HepG2 (cell line): ENCODE data around the gene IL1RAP. TPM values are rescaled to one million over a fixed set of nuclear protein-coding genes. Genes with fewer than 3 reads are reported as not detected.
A peak's percentile ranks its signal among the peaks of the same experiment; 100 is the strongest.

ENCODE experiments used
- ATAC-seq: fragments of 200-7000 bp; cut with Tn5 transposase; 3 replicates; pipeline ENCODE4 v1.9.1; 2020; ENCODE audit warnings: mild to moderate bottlenecking, moderate library complexity
- BruUV-seq: library from RNA; stranded (reverse); fragments of 400-500 nt; replicated peaks from 2 replicates; lab custom pipeline; 2021; lab: Mats Ljungman, UMichigan
- CTCF ChIA-PET: fragments of 300-600 bp; formaldehyde crosslinking; extraction: SDS; loops from one replicate; lab custom pipeline; 2021; ENCODE audit warnings: low total read pairs, inconsistent platforms, low intra/inter-chr PET ratio; lab: Yijun Ruan, JAX
- POLR2A ChIA-PET: fragments of 350-600 bp; sonication (Branson Sonifier 250); formaldehyde crosslinking; loops from one replicate; lab custom pipeline; 2020; ENCODE audit warnings: antibody characterized with exemption, inconsistent platforms; lab: Yijun Ruan, JAX
- DNase-seq: peaks from one replicate; pipeline ENCODE4 v3.0.0-alpha.2; 2015; ENCODE audit warnings: low spot score
- FAIRE-seq: peaks from 3 replicates; lab custom pipeline; 2011; peaks lifted over from hg19 to GRCh38; lab: Jason Lieb, UNC
- H2AFZ ChIP-seq: one replicate; pipeline ENCODE4 v1.6.1; 2011; ENCODE audit warnings: low read length, inconsistent platforms
- H3K27ac ChIP-seq: fragments of 300-600 bp; 3 replicates; pipeline ENCODE4 v1.8.0; 2011; ENCODE audit warnings: mixed run types, mild to moderate bottlenecking, mixed read lengths, low read length, inconsistent platforms; ENCODE audit not compliant: insufficient read depth; ENCODE audit errors: extremely low read length
- H3K27me3 ChIP-seq, 2 experiments: fragments of 200-600 bp in 1 of 2; 2 replicates in 1 of 2; 3 replicates in 1 of 2; pipeline versions ENCODE4 v1.6.0 to v1.8.0; 2011; ENCODE audit warnings: low read length in 2 of 2, mild to moderate bottlenecking in 2 of 2, moderate library complexity in 2 of 2, inconsistent platforms in 1 of 2; ENCODE audit not compliant: insufficient read depth in 2 of 2, control insufficient read depth in 1 of 2
- H3K36me3 ChIP-seq, 2 experiments: fragments of 200-600 bp in 1 of 2; replicated peaks in 1 of 2; 2 replicates in 1 of 2; 3 replicates in 1 of 2; pipeline versions ENCODE4 v1.5.1 to v1.8.0; 2011; ENCODE audit warnings: low read length in 2 of 2, inconsistent platforms in 1 of 2; ENCODE audit not compliant: insufficient read depth in 2 of 2, control insufficient read depth in 1 of 2
- H3K4me1 ChIP-seq: 2 replicates; pipeline ENCODE4 v1.5.1; 2012; ENCODE audit warnings: low read length, inconsistent platforms; ENCODE audit not compliant: insufficient read depth
- H3K4me2 ChIP-seq: 2 replicates; pipeline ENCODE4 v1.6.0; 2011; ENCODE audit warnings: low read depth, low read length, inconsistent platforms
- H3K4me3 ChIP-seq, 3 experiments: fragments of 200-600 bp in 1 of 3; sonication (generic), shearing (Covaris generic) in 1 of 3; replicated peaks in 1 of 3; 2 replicates each; pipeline ENCODE4 v1.5.1; 2011 to 2016; ENCODE audit warnings: low read length in 3 of 3, inconsistent platforms in 2 of 3, low read depth in 2 of 3, mild to moderate bottlenecking in 2 of 3, control low read depth in 1 of 3, mixed read lengths in 1 of 3; ENCODE audit not compliant: insufficient read depth in 1 of 3
- H3K79me2 ChIP-seq: one replicate; pipeline ENCODE4 v1.6.1; 2011; ENCODE audit warnings: low read length, inconsistent platforms; ENCODE audit not compliant: insufficient read depth
- H3K9ac ChIP-seq: 2 replicates; pipeline ENCODE4 v1.6.0; 2011; ENCODE audit warnings: mild to moderate bottlenecking, low read depth, low read length, inconsistent platforms; ENCODE audit not compliant: insufficient read depth
- H3K9me3 ChIP-seq: 2 replicates; pipeline ENCODE4 v1.5.1; 2012; ENCODE audit warnings: mild to moderate bottlenecking, low read length
- H4K20me1 ChIP-seq: 2 replicates; pipeline ENCODE4 v1.6.0; 2011; ENCODE audit warnings: inconsistent platforms, mild to moderate bottlenecking, low read length, moderate library complexity; ENCODE audit not compliant: insufficient read depth
- CTCF ChIP-seq: sonication (generic); formaldehyde crosslinking; IDR thresholded peaks from 2 replicates; pipeline ENCODE4 v1.5.0; 2020; ENCODE audit warnings: mild to moderate bottlenecking, missing genetic modification reagents, moderate library complexity
- ELF1 ChIP-seq: sonication (generic); formaldehyde crosslinking; IDR thresholded peaks from 2 replicates; pipeline ENCODE4 v1.4.0; 2020; ENCODE audit warnings: missing genetic modification reagents
- GLMP ChIP-seq: sonication (generic); formaldehyde crosslinking; IDR thresholded peaks from 2 replicates; pipeline ENCODE4 v1.9.0; 2021; ENCODE audit warnings: missing genetic modification reagents, mild to moderate bottlenecking, borderline replicate concordance
- HNRNPL ChIP-seq: fragments of 200-400 bp; formaldehyde crosslinking; IDR thresholded peaks from 2 replicates; pipeline ENCODE4 v1.6.1; 2017; ENCODE audit warnings: mild to moderate bottlenecking, low read depth, low read length
- KDM5A ChIP-seq: fragments of 200-600 bp; sonication (generic); IDR thresholded peaks from 2 replicates; pipeline ENCODE4 v1.7.0; 2018; ENCODE audit warnings: antibody characterized with exemption, mild to moderate bottlenecking, low read length, borderline replicate concordance
- MTA1 ChIP-seq: sonication (generic); formaldehyde crosslinking; IDR thresholded peaks from 2 replicates; pipeline ENCODE4 v1.4.0; 2020; ENCODE audit warnings: missing genetic modification reagents, mild to moderate bottlenecking, borderline replicate concordance
- POLR2A ChIP-seq, 2 experiments: IDR thresholded peaks; 2 replicates each; pipeline ENCODE4 v1.6.1; 2011; ENCODE audit warnings: low read depth in 2 of 2, low read length in 2 of 2, mild to moderate bottlenecking in 1 of 2, moderate library complexity in 1 of 2; ENCODE audit not compliant: insufficient read depth in 1 of 2
- RBAK ChIP-seq: sonication (generic); formaldehyde crosslinking; IDR thresholded peaks from 2 replicates; pipeline ENCODE4 v1.5.1; 2020; ENCODE audit warnings: mild to moderate bottlenecking, missing genetic modification reagents
- RNF219 ChIP-seq: sonication (generic); formaldehyde crosslinking; IDR thresholded peaks from 2 replicates; pipeline ENCODE4 v1.5.0; 2020; ENCODE audit warnings: mild to moderate bottlenecking, missing genetic modification reagents
- ZBTB46 ChIP-seq: sonication (generic); formaldehyde crosslinking; IDR thresholded peaks from 2 replicates; pipeline ENCODE4 v1.4.0; 2020; ENCODE audit warnings: mild to moderate bottlenecking, missing genetic modification reagents, borderline replicate concordance
- ZNF44 ChIP-seq: sonication (generic); formaldehyde crosslinking; IDR thresholded peaks from 2 replicates; pipeline ENCODE4 v1.5.1; 2020; ENCODE audit warnings: mild to moderate bottlenecking, missing genetic modification reagents
- ZNF496 ChIP-seq: sonication (generic); formaldehyde crosslinking; IDR thresholded peaks from 2 replicates; pipeline ENCODE4 v1.8.1; 2023; ENCODE audit warnings: mild to moderate bottlenecking, moderate library complexity, missing genetic modification reagents; ENCODE audit not compliant: insufficient replicate concordance
- ZNF557 ChIP-seq: sonication (generic); formaldehyde crosslinking; IDR thresholded peaks from 2 replicates; pipeline ENCODE4 v1.4.0; 2020; ENCODE audit warnings: missing genetic modification reagents
- ZNF563 ChIP-seq: sonication (generic); formaldehyde crosslinking; IDR thresholded peaks from 2 replicates; pipeline ENCODE4 v1.8.0; 2022; ENCODE audit warnings: mild to moderate bottlenecking, moderate library complexity, missing genetic modification reagents
- ZNF879 ChIP-seq: sonication (generic); formaldehyde crosslinking; IDR thresholded peaks from 2 replicates; pipeline ENCODE4 v1.8.1; 2023; ENCODE audit warnings: missing genetic modification reagents
- WGBS: methylation state at CpG from one replicate; pipeline ENCODE4 v1.1.6; 2017; ENCODE audit warnings: low lambda C conversion rate; 5-methylcytosine and 5-hydroxymethylcytosine counted together
- in situ Hi-C: cut with HindIII; loops from 2 replicates; pipeline ENCODE4 v1.10.0; 2017; ENCODE audit warnings: low pct_unique_long_range_greater_than_20kb; ENCODE audit not compliant: extremely low pct_ligation_motif_present
- intact Hi-C: fragments of 100-400 bp; cut with micrococcal nuclease; formaldehyde crosslinking; loops from one replicate; pipeline ENCODE4 v1.10.0; 2022; ENCODE audit not compliant: unreplicated experiment
- polyA plus RNA-seq, 8 experiments: library from polyadenylated mRNA; depleted of rRNA in 3 of 8; stranded (reverse) in 7 of 8; unstranded in 1 of 8; fragments of >200 nt; fragmentation: Illumina TruSeq in 4 of 8; extraction: Trizol in 4 of 8; gene quantifications; 2 replicates each; pipeline versions ENCODE4 v1.2.1 to v1.2.3, GENCODE V29; 2011 to 2016; ENCODE audit warnings: low read depth in 4 of 8, missing spikeins in 1 of 8, mixed read lengths in 1 of 8; ENCODE audit not compliant: insufficient read depth in 1 of 8
- total RNA-seq, 5 experiments: library from RNA; depleted of rRNA; stranded (reverse); fragments of >200 nt; fragmentation: Illumina TruSeq; extraction: Trizol; gene quantifications; 2 replicates each; pipeline ENCODE4 v1.2.3, GENCODE V29; 2016; ENCODE audit warnings: low read depth in 1 of 5
- TF ChIP-seq, protein P1 (sequence below): sonication (generic); formaldehyde crosslinking; IDR thresholded peaks from 2 replicates; pipeline ENCODE4 v1.8.0; 2022; ENCODE audit warnings: missing genetic modification reagents, mild to moderate bottlenecking, borderline replicate concordance

IL1RAP gene
- total and polyA plus RNA-seq, 2 of the 13 experiments (the other 11 are each of a cell fraction or from before 2014, with no cell fraction given) = 18.3 to 54.9 TPM

- 91% methylated on average over 3 of the region's 3 CpGs for WGBS
- no peak overlapping the region for H2AFZ ChIP-seq
- H3K9me3 ChIP-seq = no peaks in the 10 kb centered on the region
- ChIA-PET POLR2A (interaction anchor here (0.6 to 2.6 kb wide), 9 partner anchors 8 to 206 kb away, joined by 3 to 23 read pairs (median 5); no protein-coding TSS in a partner anchor), CTCF (no interaction called here)
- no peak for ATAC-seq
- H3K27me3 ChIP-seq = peaks cover 0 to 4% of the 10 kb centered on the region in 2 experiments; a peak in 1 of 5 replicates
- TF ChIP-seq GLMP (no peak), CTCF (CRISPR knock-in tag) (no peak), ZNF563 (no peak), MTA1 (no peak), ELF1 (CRISPR knock-in tag) (no peak), ZBTB46 (CRISPR knock-in tag) (no peak), RBAK (CRISPR knock-in tag) (no peak), ZNF879 (CRISPR knock-in tag) (no peak), HNRNPL (no peak), POLR2A (IDR thresholded peaks at IDR 0.05; ENCODE audit: insufficient read depth in 1 of 2, low read depth in 2 of 2, low read length in 2 of 2) (no peak), ZNF496 (CRISPR knock-in tag) (no peak), ZNF44 (CRISPR knock-in tag) (no peak), RNF219 (CRISPR knock-in tag) (no peak), ZNF557 (CRISPR knock-in tag) (no peak), KDM5A (no peak)
- TF ChIP-seq, protein P1, sequence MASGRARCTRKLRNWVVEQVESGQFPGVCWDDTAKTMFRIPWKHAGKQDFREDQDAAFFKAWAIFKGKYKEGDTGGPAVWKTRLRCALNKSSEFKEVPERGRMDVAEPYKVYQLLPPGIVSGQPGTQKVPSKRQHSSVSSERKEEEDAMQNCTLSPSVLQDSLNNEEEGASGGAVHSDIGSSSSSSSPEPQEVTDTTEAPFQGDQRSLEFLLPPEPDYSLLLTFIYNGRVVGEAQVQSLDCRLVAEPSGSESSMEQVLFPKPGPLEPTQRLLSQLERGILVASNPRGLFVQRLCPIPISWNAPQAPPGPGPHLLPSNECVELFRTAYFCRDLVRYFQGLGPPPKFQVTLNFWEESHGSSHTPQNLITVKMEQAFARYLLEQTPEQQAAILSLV (CRISPR knock-in tag) = no peak
- TF ChIP-seq, all 625 proteins: peak for 0
- H3K36me3 ChIP-seq = no peaks in the 10 kb centered on the region
- DNase-seq (no peak), FAIRE-seq (no peak)
- intact Hi-C loops (loop anchor here (1.0 to 5.0 kb wide), 2 partner anchors 185 to 550 kb away; no protein-coding TSS in a partner anchor), in situ Hi-C loops (loop anchor here (10.0 kb wide), 1 partner anchor 182 kb away; no protein-coding TSS in a partner anchor)
- peaks cover 37% of the 10 kb centered on the region for H3K79me2 ChIP-seq
- H3K9ac ChIP-seq = peak overlapping the region; percentile 83; the same call in 1 of the 2 replicates
- no TSS peak for BruUV-seq
- no peaks in the 10 kb centered on the region for H4K20me1 ChIP-seq
- H3K4me2 ChIP-seq = peak overlapping the region; percentile 91
- peaks cover 42% of the 10 kb centered on the region for H3K4me1 ChIP-seq
- H3K4me3 ChIP-seq = 0 out of 6 replicates have a peak overlapping the region, but pooled peaks of 1 of the 3 experiments have one; percentile 88
- no peak overlapping the region for H3K27ac ChIP-seq
Observed at GRCh38 chr3:190512666-190513065, 1.2 kb upstream of the IL1RAP start.
